ENCODE measurements around the gene BICC1. TPM values are rescaled to one million over a fixed set of nuclear protein-coding genes. Genes with fewer than 3 reads are reported as not detected.

The BICC1 gene
- polyA plus RNA-seq, 3 donors, result 0.02 to 0.24 (median 0.14) TPM

GRCh38 chr10:58477902-58478301, 34.8 kb upstream of the BICC1 start:
- Mint-ChIP-seq H3K27me3 (ENCODE audit: low read depth in 3 of 3) (peaks cover 2 to 7% (median 3%) of the 10 kb centered on the region in 3 donors), H3K36me3 (no peaks in the 10 kb centered on the region), H3K9me3 (peaks cover 0 to 1% (median 0%) of the 10 kb centered on the region in 7 donors), H3K4me1 (no peaks in the 10 kb centered on the region), H3K4me3 (no peak overlapping the region), H3K27ac (no peak overlapping the region)
- Histone ChIP-seq H3K9me3 (replicated peaks in 1 of 2; ENCODE audit: control insufficient read depth in 1 of 2, insufficient read depth in 1 of 2, low read length in 2 of 2) (no peaks in the 10 kb centered on the region), H3K9ac (ENCODE audit: insufficient read depth, low read length, poor library complexity, severe bottlenecking) (no peak overlapping the region), H3K36me3 (replicated peaks in 1 of 2; ENCODE audit: control insufficient read depth in 1 of 2, insufficient read depth in 2 of 2, low read length in 2 of 2) (no peaks in the 10 kb centered on the region), H3K4me3 (replicated peaks in 1 of 3; ENCODE audit: low read depth in 2 of 3, low read length in 3 of 3) (no peak overlapping the region), H3K27me3 (ENCODE audit: control insufficient read depth in 2 of 2, insufficient read depth in 2 of 2, low read length in 2 of 2) (no peaks in the 10 kb centered on the region), H3K4me1 (ENCODE audit: control insufficient read depth in 1 of 2, insufficient read depth in 2 of 2, low read length in 2 of 2) (no peaks in the 10 kb centered on the region), H4K20me1 (ENCODE audit: insufficient read depth, low read length) (no peaks in the 10 kb centered on the region), H3K79me2 (ENCODE audit: insufficient read depth, low read length) (no peaks in the 10 kb centered on the region), H3K4me2 (replicated peaks; ENCODE audit: extremely low read depth, low read length, poor library complexity, severe bottlenecking) (no peak overlapping the region), H3K27ac (ENCODE audit: low read depth in 1 of 2, low read length in 2 of 2) (no peak overlapping the region), H2AFZ (ENCODE audit: insufficient read depth, low read depth, low read length, poor library complexity, severe bottlenecking) (no peak overlapping the region)
- intact Hi-C loops (cut with micrococcal nuclease), result no loop called here
- 80% methylated on average over 1 of the region's 2 CpGs for WGBS (ENCODE audit: insufficient coverage)
- TF ChIP-seq, protein P1, sequence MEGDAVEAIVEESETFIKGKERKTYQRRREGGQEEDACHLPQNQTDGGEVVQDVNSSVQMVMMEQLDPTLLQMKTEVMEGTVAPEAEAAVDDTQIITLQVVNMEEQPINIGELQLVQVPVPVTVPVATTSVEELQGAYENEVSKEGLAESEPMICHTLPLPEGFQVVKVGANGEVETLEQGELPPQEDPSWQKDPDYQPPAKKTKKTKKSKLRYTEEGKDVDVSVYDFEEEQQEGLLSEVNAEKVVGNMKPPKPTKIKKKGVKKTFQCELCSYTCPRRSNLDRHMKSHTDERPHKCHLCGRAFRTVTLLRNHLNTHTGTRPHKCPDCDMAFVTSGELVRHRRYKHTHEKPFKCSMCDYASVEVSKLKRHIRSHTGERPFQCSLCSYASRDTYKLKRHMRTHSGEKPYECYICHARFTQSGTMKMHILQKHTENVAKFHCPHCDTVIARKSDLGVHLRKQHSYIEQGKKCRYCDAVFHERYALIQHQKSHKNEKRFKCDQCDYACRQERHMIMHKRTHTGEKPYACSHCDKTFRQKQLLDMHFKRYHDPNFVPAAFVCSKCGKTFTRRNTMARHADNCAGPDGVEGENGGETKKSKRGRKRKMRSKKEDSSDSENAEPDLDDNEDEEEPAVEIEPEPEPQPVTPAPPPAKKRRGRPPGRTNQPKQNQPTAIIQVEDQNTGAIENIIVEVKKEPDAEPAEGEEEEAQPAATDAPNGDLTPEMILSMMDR (IDR thresholded peaks at IDR 0.05), result no peak
- no peak for DNase-seq

- intact Hi-C loops (cut with micrococcal nuclease), result no loop called here
- H2AFZ ChIP-seq (ENCODE audit: insufficient read depth, low read depth, low read length, poor library complexity, severe bottlenecking), result no peak overlapping the region
- H4K20me1 ChIP-seq (ENCODE audit: insufficient read depth, low read length), result no peaks in the 10 kb centered on the region
- H3K4me2 ChIP-seq (replicated peaks; ENCODE audit: extremely low read depth, low read length, poor library complexity, severe bottlenecking), result no peak overlapping the region
- no peaks in the 10 kb centered on the region for H3K4me1 ChIP-seq (ENCODE audit: control insufficient read depth in 1 of 2, insufficient read depth in 2 of 2, low read length in 2 of 2)
- H3K36me3 ChIP-seq (replicated peaks in 1 of 2; ENCODE audit: control insufficient read depth in 1 of 2, insufficient read depth in 2 of 2, low read length in 2 of 2), result no peaks in the 10 kb centered on the region
- Mint-ChIP-seq H3K27ac (no peak overlapping the region), H3K4me3 (no peak overlapping the region), H3K4me1 (no peaks in the 10 kb centered on the region), H3K36me3 (no peaks in the 10 kb centered on the region), H3K27me3 (ENCODE audit: low read depth in 3 of 3) (peaks cover 0 to 5% (median 2%) of the 10 kb centered on the region in 3 donors), H3K9me3 (peaks cover 0 to 2% (median 0%) of the 10 kb centered on the region in 7 donors)
- no peaks in the 10 kb centered on the region for H3K27me3 ChIP-seq (ENCODE audit: control insufficient read depth in 2 of 2, insufficient read depth in 2 of 2, low read length in 2 of 2)
- no peak overlapping the region for H3K9ac ChIP-seq (ENCODE audit: insufficient read depth, low read length, poor library complexity, severe bottlenecking)
- TF ChIP-seq, protein P1 (IDR thresholded peaks at IDR 0.05), result no peak
- no peak overlapping the region for H3K4me3 ChIP-seq (replicated peaks in 1 of 3; ENCODE audit: low read depth in 2 of 3, low read length in 3 of 3)
- no peaks in the 10 kb centered on the region for H3K79me2 ChIP-seq (ENCODE audit: insufficient read depth, low read length)
- no peaks in the 10 kb centered on the region for H3K9me3 ChIP-seq (replicated peaks in 1 of 2; ENCODE audit: control insufficient read depth in 1 of 2, insufficient read depth in 1 of 2, low read length in 2 of 2)
- DNase-seq, result no peak
- no peak overlapping the region for H3K27ac ChIP-seq (ENCODE audit: low read depth in 1 of 2, low read length in 2 of 2)
- WGBS (ENCODE audit: insufficient coverage), result no CpG with 5 or more reads among the region's 2 CpGs
These were observed 33.6 kb upstream of the BICC1 start for GRCh38 chr10:58479045-58479444.
